ENCODE measurements around the gene RXFP2.

RXFP2 gene

GRCh38 chr13:31769575-31769974 lies 30.2 kb downstream of the RXFP2 start:
- no peak for DNase-seq (ENCODE audit: low spot score)

DNA sequence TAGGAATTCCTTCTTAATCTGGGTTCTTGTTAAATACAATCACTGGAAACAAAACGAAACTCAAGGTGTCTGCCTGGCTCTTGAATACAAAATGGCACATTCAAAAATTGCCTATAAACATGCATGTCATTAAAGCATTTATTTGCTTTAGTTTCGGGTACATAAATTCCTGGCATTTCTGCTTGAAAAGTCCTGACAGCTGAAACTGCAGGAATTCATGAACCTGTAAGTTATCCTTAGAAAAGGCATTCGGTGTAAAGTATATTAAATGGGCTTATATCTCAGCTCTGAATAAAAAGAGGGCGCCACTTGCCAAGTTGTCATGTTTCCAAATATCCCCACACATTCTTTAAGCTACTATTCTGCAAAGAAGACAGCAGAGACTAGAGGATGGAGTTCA lies 32.9 kb downstream of the RXFP2 start:
- DNase-seq (ENCODE audit: low spot score) = no peak

DNA sequence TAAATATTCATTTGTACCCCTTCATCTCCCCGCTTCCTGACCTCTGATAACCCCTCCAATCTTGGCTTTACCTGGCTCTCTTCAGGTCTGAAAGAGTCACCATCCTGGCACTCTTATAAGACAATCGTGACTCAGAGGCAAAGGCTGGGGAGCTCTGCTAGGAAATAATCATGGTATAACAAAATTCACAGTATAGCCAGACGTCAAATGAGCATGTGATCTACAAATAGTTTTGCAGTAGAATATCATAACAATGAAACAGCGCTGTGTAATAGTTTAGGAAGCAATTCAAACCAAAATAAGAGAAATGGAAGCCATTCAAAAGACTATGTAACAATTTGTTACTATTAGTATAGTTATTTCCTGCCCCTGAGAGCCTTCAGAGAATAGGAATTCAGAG lies 34.2 kb downstream of the RXFP2 start:
- DNase-seq (ENCODE audit: low spot score) = no peak

- no peak for DNase-seq (ENCODE audit: low spot score)
These were observed 34.9 kb downstream of the RXFP2 start for GRCh38 chr13:31774186-31774750.

DNA sequence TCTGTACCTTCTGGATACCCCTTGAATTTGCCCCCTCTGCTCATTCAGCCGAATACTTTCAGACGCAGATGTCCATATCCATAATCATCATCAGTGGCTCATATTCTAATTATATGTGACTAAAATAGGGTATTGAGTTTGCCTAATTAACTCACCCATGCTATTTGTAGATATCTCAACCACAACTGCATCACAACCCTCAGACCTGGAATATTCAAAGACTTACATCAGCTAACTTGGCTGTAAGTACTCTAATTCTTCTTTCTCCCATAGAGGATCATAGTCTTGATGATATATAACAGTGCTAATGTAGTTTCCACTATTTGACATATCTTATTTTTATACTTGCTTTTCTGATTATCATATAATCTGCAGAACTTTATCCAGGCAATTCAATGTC lies 35.8 kb downstream of the RXFP2 start:
- DNase-seq (ENCODE audit: low spot score) = no peak

- no peak for DNase-seq (ENCODE audit: low spot score)
These were observed 36.4 kb downstream of the RXFP2 start for GRCh38 chr13:31775686-31776085.

DNA sequence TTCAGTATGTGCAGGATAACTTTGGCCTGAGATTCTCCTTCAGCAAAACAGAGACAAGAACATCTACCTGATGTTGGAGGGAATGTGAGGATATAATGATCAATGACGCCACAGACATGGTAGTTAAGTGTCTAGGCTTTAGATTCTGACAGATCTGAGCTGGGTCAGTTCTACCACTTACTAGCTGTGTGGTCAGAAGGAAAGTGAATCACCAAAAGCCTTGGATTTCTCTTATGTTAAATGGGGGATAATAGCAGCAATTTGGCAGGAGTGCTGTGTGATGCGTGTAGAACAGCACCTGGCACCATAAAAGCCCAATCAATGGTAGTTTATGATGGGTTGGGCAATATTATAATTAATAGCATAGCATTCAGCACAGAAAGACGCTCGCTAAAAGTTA lies 41.7 kb downstream of the RXFP2 start:
- DNase-seq (ENCODE audit: low spot score) = no peak

- no peak for DNase-seq (ENCODE audit: low spot score)
These were observed 46.7 kb downstream of the RXFP2 start for GRCh38 chr13:31786011-31786410.

- DNase-seq (ENCODE audit: low spot score) = no peak
These were observed 51.7 kb downstream of the RXFP2 start for GRCh38 chr13:31790992-31791391.

- DNase-seq (ENCODE audit: low spot score) = no peak
These were observed 53.9 kb downstream of the RXFP2 start for GRCh38 chr13:31793246-31793645.

DNA sequence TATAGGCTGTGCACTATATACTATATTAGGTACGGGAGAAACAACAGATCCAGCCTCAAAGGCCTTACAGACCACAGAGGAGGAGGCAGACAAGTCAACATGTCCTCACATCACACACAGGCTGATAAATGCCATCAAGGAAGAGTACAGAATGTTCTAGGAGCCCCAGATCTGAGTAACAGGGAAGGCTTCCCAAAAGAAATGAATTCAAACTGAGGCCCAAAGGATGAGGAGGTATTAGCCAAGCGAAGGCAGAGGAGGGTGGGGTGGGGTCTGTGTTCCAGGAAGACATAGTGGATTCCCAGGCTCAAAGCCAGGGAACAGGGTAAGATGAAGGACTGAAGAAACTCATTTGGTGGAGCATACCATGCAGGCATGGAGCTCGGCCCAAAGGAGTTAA lies 55.1 kb downstream of the RXFP2 start:
- no peak for DNase-seq (ENCODE audit: low spot score)

DNA sequence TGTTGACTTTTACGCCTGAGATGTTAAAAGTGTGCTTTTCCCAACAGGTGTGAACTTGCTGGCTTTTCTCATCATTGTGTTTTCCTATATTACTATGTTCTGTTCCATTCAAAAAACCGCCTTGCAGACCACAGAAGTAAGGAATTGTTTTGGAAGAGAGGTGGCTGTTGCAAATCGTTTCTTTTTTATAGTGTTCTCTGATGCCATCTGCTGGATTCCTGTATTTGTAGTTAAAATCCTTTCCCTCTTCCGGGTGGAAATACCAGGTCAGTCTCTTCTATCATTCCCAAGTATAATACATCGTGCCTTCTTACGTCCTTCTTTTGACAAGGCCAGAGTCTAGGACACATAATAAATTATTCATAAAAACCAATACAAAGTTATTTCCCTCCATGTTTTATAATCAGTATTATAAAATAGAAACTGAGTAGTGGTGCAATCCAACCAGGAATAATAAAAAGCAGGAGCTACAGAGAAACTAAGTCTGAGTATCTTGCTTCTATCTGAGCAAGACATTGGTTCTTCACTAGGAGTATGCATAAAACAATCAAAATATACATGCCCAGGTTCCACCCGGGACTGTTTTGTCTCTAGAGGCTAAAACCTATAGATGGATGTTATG lies 57.9 kb downstream of the RXFP2 start:
- no peak for DNase-seq (ENCODE audit: low spot score)

DNA sequence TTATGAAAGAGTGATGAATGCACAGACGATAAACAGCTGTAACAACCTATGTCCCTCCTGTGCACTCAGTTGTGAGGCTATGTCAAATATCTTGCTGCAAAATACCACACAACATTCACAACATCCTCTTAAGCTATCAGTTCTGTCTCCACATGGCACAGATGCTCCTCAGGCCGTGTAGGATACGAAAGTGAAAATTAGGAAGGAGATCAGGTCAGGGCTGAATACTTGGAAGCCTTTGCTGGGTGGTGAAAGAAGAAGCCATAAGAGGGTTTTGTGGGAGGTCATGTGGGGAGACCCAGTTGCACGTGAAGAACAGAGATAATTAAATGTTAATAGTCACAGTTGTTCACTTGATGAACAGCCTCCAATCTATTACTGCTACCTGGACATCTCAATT lies 58.9 kb downstream of the RXFP2 start:
- no peak for DNase-seq (ENCODE audit: low spot score)

DNA sequence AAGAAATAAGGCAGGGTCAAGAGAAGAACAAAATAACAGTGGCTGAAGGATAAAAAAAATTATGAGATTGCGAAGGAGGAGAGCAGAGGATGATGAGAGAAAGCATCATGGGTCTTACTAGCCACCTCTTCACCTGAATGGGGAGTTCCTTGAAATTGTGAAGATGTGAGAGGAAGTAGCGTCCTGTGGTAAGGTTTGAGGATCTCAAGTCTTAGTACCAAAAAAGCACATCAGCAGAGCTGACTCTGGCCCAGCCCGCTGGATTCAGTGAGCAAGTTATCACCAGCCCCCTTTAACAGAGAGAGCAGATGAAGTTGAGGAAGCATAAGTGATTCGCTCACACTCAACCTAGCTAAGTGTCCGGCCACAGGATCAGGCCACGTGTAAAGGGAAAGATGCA lies 61.8 kb downstream of the RXFP2 start:
- DNase-seq (ENCODE audit: low spot score) = no peak

GRCh38 chr13:31803311-31803710 lies 64.0 kb downstream of the RXFP2 start:
- DNase-seq (ENCODE audit: low spot score) = no peak

- no peak for DNase-seq (ENCODE audit: low spot score)
These were observed 66.5 kb downstream of the RXFP2 start for GRCh38 chr13:31805841-31806240.

- DNase-seq (ENCODE audit: low spot score) = no peak
These were observed 67.8 kb downstream of the RXFP2 start for GRCh38 chr13:31807090-31807541.

DNA sequence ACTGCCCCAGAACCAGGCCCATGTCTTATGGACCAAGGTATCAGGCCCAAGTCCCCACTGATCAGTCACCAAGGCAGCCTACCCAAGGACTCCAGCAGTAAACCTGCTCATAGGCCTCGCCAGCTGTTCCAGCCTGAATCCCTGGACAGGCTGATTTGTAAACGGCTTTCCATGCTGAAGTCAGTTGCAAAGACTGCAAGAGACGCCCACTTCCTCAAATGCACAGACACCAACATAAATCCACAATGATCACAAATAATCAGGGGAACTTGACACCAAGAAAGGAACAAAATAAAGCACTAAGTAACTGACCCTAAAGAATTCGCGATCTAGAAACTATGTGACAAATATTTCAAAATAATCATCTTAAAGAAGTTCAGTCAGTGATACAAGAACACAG lies 75.2 kb downstream of the RXFP2 start:
- no peak for DNase-seq (ENCODE audit: low spot score)

GRCh38 chr13:31815361-31816144 lies 76.2 kb downstream of the RXFP2 start:
- no peak for DNase-seq (ENCODE audit: low spot score)

- no peak for DNase-seq (ENCODE audit: low spot score)
These were observed 78.9 kb downstream of the RXFP2 start for GRCh38 chr13:31818236-31818635.

GRCh38 chr13:31824705-31825517 lies 85.6 kb downstream of the RXFP2 start:
- no peak for DNase-seq (ENCODE audit: low spot score)

DNA sequence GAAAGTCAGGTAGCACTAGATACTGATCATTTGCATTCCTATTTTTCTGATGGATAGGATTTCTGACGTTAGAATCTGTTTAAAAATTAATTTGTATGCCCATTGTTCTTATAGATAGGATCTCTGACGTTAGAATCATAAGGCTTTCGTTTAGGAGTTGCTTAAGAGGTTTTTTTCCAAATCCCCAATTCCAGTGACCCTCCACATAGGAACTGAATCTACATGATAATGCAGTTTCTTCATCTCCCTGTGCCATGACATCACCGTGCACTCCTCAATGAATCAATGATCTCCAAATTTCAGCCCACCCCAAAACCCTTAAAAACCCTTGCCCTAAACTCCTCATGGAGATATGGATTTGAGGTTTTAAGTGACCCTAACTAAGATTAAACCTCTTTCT lies 87.2 kb downstream of the RXFP2 start:
- DNase-seq (ENCODE audit: low spot score) = no peak

DNA sequence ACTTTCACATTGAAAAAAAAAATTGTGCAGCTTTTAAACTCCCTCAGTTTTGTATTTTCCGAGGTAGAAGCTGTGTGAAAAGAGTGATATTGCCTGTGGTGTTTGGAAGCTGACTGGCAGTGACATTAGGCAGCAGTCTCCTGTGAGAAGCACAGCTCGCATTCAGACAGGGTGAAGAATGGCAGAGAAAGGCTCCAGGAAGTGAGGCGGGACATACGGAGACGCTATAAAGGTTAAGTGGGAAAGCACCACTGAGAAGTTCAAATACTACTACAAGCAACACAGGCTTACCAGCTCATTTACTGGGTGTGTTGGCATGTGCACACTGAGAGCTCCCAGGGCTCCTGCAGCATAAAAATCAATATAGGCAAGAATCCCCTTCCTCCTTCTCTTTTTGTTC lies 88.4 kb downstream of the RXFP2 start:
- no peak for DNase-seq (ENCODE audit: low spot score)

Measured in HuH-7.5 (cell line).